Mucosa of rectum (tissue), 2 donors: ENCODE results near the gene OR3A3.
"Not testable (repeated sequence)": the region's sequence is repeated elsewhere in the genome, so short reads cannot be mapped to it uniquely, and the experiment has no call there.

ENCODE experiments used
- H3K27ac ChIP-seq, 2 donors: one replicate each; pipeline ENCODE4 v1.7.0; 2013; ENCODE audit warnings: inconsistent platforms in 2 of 2, low read depth in 2 of 2, low read length in 2 of 2
- H3K27me3 ChIP-seq, 2 donors: one replicate each; pipeline ENCODE4 v1.7.0; 2013; ENCODE audit warnings: low read length in 2 of 2; ENCODE audit not compliant: control insufficient read depth in 2 of 2, insufficient read depth in 2 of 2
- H3K36me3 ChIP-seq, 2 donors: one replicate each; pipeline ENCODE4 v1.7.0; 2013; ENCODE audit warnings: low read length in 2 of 2; ENCODE audit not compliant: control insufficient read depth in 2 of 2, insufficient read depth in 2 of 2
- H3K4me1 ChIP-seq, 2 donors: one replicate each; pipeline ENCODE4 v1.7.0; 2013; ENCODE audit warnings: low read length in 2 of 2, mild to moderate bottlenecking in 1 of 2; ENCODE audit not compliant: control insufficient read depth in 2 of 2, insufficient read depth in 2 of 2
- H3K4me3 ChIP-seq, 2 donors: one replicate each; pipeline ENCODE4 v1.7.0; 2013; ENCODE audit warnings: low read length in 2 of 2
- H3K9ac ChIP-seq, 2 donors: one replicate each; pipeline ENCODE4 v1.7.0; 2013; ENCODE audit warnings: low read length in 2 of 2, low read depth in 1 of 2, mild to moderate bottlenecking in 1 of 2
- H3K9me3 ChIP-seq, 2 donors: one replicate each; pipeline ENCODE4 v1.7.0; 2013; ENCODE audit warnings: low read length in 2 of 2; ENCODE audit not compliant: control insufficient read depth in 2 of 2
- donor health status: healthy.
- donor health status: Normal muscosa, but diverticular disease.

The OR3A3 gene

DNA sequence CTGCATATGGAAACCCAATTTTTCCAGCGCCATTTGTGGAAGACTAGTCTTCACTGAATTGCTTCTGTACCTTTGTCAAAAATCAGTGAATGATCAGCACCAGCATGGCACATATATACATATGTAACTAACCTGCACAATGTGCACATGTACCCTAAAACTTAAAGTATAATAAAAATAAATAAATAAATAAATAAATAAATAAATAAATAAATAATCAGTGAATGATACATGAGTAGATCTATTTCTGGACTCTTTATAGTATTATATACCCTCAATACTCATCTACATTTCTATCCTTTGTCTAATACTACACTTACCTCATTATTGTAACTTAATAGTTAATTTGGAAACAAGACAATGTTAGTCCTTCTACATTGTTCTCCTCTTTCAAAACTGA, 7.3 kb upstream of the OR3A3 start:
- H3K27me3 ChIP-seq, H3K27ac ChIP-seq, H3K4me3 ChIP-seq, H3K36me3 ChIP-seq, H3K4me1 ChIP-seq, H3K9ac ChIP-seq, H3K9me3 ChIP-seq: not testable (repeated sequence)

DNA sequence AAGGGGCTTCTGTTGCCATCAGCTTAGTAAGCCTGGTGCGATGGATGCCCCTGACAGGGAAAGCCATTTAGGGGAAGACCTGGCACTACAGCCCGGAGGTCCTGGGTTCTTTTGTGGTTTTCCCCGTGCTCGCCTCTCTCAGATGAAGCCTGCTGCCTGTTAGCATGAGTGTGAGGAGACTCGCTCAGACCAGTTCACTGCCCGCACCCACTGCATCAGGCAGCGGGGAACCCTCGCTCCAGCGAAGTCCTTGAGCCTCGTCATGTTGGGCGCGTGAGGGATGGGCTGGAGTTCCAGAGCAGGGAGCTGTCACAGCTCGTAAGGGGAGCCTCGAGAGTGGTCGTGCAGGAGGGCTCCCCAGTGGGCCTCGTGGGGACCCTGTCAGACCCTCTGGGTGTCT, 1.0 kb downstream of the OR3A3 start:
- not testable (repeated sequence) for H3K4me1 ChIP-seq, H3K9me3 ChIP-seq, H3K27me3 ChIP-seq, H3K36me3 ChIP-seq, H3K9ac ChIP-seq, H3K27ac ChIP-seq, H3K4me3 ChIP-seq

DNA sequence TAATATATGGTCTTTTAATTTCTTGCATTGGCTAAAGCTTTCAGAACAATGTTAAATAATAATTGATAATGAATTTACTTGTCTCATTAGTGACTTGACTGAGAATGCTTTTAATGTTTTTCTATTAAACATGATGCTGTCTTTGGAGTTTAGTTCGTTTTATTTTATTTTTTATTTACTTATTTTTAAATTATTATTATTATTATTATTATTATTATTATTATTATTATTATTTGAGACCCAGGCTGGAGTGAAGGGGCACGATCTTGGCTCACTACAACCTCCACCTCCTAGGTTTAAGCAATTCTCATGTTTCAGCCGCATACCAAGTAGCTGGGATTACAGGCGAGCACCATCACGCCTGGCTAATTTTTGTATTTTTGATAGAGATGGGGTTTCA, 4.4 kb downstream of the OR3A3 start:
- Histone ChIP-seq H3K9ac (no peak overlapping the region), H3K4me3 (no peak overlapping the region), H3K36me3 (no peaks in the 10 kb centered on the region), H3K27ac (no peak overlapping the region), H3K27me3 (no peaks in the 10 kb centered on the region), H3K9me3 (no peaks in the 10 kb centered on the region), H3K4me1 (no peaks in the 10 kb centered on the region)

DNA sequence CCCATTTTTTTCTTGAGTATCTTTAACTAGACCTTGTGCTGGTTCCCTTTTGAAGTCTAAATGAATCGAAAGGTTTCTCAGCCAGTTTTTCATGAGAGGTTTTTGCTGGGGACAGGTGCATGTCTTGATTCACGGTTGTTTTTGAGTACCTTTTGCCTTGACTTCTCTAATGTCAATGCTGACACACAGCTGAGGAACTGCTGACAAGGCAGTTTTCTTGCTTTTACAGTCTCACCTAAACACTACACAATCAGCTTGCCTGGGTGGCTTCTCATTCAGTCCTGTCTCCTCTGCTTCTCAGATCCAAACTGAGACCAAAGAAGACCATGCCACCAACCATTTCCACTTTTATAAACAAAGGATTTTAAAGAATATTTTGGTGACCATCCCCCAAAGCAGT, 7.1 kb downstream of the OR3A3 start:
- no peaks in the 10 kb centered on the region for H3K36me3 ChIP-seq
- no peak overlapping the region for H3K9ac ChIP-seq
- no peaks in the 10 kb centered on the region for H3K9me3 ChIP-seq
- H3K27ac ChIP-seq = no peak overlapping the region
- no peaks in the 10 kb centered on the region for H3K27me3 ChIP-seq
- no peak overlapping the region for H3K4me3 ChIP-seq
- H3K4me1 ChIP-seq = no peaks in the 10 kb centered on the region

DNA sequence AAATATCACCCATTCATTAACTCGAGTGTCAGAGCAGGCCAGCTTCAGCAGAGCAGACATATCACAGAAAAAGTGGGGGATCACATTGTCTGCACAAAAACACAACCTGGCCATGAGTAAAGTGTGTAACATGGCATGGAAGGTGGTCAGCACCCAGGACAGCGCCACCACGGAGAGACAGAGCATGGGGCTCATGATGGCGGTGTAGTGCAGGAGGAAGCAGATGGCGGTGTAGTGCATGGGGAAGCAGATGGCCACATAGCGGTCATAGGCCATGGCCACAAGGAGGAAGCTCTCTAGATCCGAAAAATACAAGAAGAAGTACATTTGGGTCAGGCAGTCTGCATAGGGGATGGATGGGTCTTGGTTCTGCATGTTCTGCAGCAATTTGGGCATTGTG, 22.0 kb downstream of the OR3A3 start:
- H3K9ac ChIP-seq, H3K36me3 ChIP-seq, H3K9me3 ChIP-seq, H3K4me1 ChIP-seq, H3K27ac ChIP-seq, H3K4me3 ChIP-seq, H3K27me3 ChIP-seq: not testable (repeated sequence)

DNA sequence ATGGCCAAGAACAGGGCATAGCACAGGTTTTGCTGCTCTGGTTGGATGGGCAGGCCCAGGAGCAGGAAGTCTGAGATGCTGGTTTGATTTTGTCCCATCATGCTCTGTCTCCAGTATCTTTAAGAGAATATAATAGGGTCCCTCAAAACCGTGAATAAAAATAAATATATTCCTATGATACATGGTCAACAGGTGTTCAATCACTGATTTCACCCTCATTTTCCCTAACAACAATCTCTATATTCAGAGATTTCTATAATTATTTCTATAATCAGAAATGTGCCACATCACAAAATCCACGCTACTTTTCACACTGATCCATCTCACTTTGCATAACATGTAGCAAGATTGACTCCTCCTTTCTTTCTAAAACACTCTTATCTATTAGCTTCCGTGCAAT, 22.6 kb downstream of the OR3A3 start, which contains the start of gene OR1E2:
TSS of gene OR1E2 (minus strand) at position 101 of the 400 bp plus-strand sequence. CDS start at position 101, 0 bp downstream.
- H3K4me3 ChIP-seq = no peak within 1 kb of the TSS
- H3K9ac ChIP-seq = no peak within 1 kb of the TSS
- no peaks in the 10 kb centered on the region for H3K4me1 ChIP-seq

DNA sequence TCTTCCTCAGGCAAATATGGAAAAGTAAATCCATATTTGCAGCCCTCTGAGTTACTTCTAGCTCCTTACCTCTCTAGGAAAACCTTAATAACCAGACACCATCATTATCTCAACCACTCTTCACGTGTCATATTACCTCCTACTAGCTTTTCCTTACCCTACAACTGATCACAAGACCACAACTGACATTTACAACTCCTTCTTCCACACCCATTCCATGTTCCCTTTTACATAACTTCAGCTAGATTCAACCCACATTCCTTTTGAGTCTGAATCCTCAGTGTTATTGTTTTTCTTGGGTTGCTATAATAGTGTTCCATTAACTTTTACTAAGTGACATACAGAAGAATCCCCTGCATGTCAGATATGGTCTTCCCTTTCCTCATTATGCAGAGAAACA, 27.2 kb downstream of the OR3A3 start:
- H3K27ac ChIP-seq = no peak overlapping the region
- no peaks in the 10 kb centered on the region for H3K36me3 ChIP-seq
- no peak overlapping the region for H3K9ac ChIP-seq
- H3K27me3 ChIP-seq = no peaks in the 10 kb centered on the region
- H3K4me3 ChIP-seq = no peak overlapping the region
- no peaks in the 10 kb centered on the region for H3K9me3 ChIP-seq
- H3K4me1 ChIP-seq = no peaks in the 10 kb centered on the region

More for the DNA sequence above, 22.6 kb downstream of the OR3A3 start, which contains the start of gene OR1E2:
- H3K9me3 ChIP-seq = no peaks in the 10 kb centered on the region
- H3K27ac ChIP-seq = no peak within 1 kb of the TSS
- no peaks in the 10 kb centered on the region for H3K27me3 ChIP-seq
- H3K36me3 ChIP-seq = no peaks in the 10 kb centered on the region

DNA sequence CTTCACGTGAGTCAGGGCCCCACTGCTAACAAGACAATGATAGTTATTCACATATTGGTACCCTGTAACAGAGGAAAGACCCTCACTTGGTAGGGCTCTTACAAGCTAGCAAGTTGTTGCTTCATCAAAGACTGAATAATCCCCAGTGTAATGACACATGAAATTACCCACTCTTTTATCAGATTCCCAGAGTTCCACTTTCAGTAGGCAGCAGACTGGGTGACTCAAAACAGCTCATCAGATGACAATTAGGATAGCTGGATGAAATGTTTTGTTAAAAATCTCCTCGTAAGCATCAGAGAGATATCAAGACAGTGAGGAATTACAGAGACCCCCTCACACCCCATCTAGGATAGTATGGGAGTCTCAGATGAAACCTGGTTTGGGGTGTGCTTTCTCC, 29.3 kb downstream of the OR3A3 start:
- no peak overlapping the region for H3K27ac ChIP-seq
- H3K36me3 ChIP-seq = no peaks in the 10 kb centered on the region
- H3K4me1 ChIP-seq = no peaks in the 10 kb centered on the region
- H3K9me3 ChIP-seq = no peaks in the 10 kb centered on the region
- no peaks in the 10 kb centered on the region for H3K27me3 ChIP-seq
- H3K4me3 ChIP-seq = no peak overlapping the region
- H3K9ac ChIP-seq = no peak overlapping the region

DNA sequence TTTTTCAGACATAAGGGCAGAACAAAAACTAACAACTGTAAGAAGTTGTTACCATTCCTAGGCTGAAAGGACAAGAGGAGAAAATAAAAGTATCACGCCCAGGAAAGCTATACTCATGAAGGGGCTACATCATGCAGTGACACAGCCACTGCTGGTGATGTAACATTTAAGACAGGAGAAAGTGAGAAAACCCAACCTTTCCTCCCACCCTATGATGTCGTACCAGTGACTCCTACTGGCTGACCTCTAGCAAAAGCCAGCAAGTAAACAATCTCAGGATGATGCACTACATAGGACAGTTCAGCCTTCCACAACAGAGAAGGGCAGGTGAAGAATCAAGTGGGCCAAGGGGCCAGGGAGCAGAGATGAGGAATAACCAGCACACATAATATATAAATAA, 36.5 kb downstream of the OR3A3 start:
- Histone ChIP-seq H3K9ac (no peak overlapping the region), H3K27ac (no peak overlapping the region), H3K9me3 (no peaks in the 10 kb centered on the region), H3K4me1 (peaks cover 0 to 8% of the 10 kb centered on the region in 2 donors), H3K27me3 (no peaks in the 10 kb centered on the region), H3K36me3 (no peaks in the 10 kb centered on the region), H3K4me3 (no peak overlapping the region)

DNA sequence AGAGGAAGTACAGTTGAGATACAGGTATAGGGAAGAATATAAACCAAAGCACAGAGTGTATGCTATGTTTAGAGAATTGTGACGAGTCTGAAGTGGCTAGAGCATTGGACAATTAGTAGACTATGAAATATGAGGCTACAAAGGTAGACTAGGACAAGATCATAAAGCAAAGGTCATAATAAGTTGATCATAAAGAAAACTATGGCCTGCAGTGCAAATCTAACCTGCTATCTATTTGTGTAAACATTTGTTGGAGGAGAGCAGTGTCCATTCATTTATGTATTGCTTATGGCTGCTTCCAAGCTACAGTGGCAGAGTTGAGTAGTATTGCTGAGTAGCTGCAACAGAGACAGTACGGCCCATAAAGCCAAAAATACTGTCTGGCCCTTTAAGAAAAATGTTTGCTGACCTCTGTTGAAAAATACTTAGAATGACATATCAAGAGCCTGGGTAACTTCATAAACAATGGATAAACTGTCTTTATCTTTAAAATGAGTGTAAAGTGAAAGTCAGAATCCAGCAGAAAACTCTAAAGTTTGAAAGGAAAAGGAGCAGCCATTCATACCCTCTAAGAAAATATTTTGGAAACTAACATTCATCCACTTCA, 37.0 kb downstream of the OR3A3 start:
- Histone ChIP-seq H3K27me3 (no peaks in the 10 kb centered on the region), H3K9ac (no peak overlapping the region), H3K27ac (no peak overlapping the region)

DNA sequence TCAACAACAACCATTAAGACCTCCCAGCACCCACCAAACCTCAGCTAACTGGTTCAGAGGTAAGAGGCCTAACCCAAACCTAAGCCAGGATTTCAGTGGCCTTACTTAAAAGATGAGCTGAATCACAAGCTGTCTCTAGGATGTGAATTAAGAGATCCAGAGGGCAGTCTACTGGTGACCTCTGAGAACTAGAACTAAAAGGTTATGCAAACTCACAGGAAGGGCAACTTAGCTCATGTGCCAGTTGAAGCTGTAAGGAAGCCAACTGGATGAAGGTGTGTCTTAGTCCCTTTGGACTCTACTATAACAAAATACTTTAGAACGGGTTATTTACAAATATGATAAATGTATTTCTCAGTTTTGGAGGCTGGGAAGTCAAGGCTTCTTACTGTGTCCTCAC, 55.2 kb downstream of the OR3A3 start:
- H3K27me3 ChIP-seq, H3K36me3 ChIP-seq, H3K9ac ChIP-seq, H3K27ac ChIP-seq, H3K9me3 ChIP-seq, H3K4me3 ChIP-seq, H3K4me1 ChIP-seq: not testable (repeated sequence)

More for the DNA sequence above, 37.0 kb downstream of the OR3A3 start:
- H3K4me1 ChIP-seq = peaks cover 0 to 8% of the 10 kb centered on the region in 2 donors
- H3K36me3 ChIP-seq = no peaks in the 10 kb centered on the region
- H3K9me3 ChIP-seq = no peaks in the 10 kb centered on the region
- no peak overlapping the region for H3K4me3 ChIP-seq
